Left forelimb (tissue), 1 donor: ENCODE results near the gene PPFIBP2.
A peak's percentile ranks its signal among the peaks of the same experiment; 100 is the strongest.
"Not testable (repeated sequence)": the region's sequence is repeated elsewhere in the genome, so short reads cannot be mapped to it uniquely, and the experiment has no call there.

Experiments
- DNase-seq: peaks from one replicate; pipeline ENCODE4 v3.0.0-alpha.2; 2018; ENCODE audit warnings: low spot score

The PPFIBP2 gene

GRCh38 chr11:7499081-7499480 lies 14.7 kb upstream of the PPFIBP2 start:
- DNase-seq, result no peak

GRCh38 chr11:7500251-7500650 lies 13.5 kb upstream of the PPFIBP2 start:
- no peak for DNase-seq

GRCh38 chr11:7501251-7501650 lies 12.5 kb upstream of the PPFIBP2 start:
- DNase-seq, result no peak

GRCh38 chr11:7501894-7502293 lies 11.9 kb upstream of the PPFIBP2 start:
- DNase-seq, result no peak

- DNase-seq, result no peak
These were observed 7.6 kb upstream of the PPFIBP2 start for GRCh38 chr11:7506243-7506642.

GRCh38 chr11:7508087-7508486 lies 5.7 kb upstream of the PPFIBP2 start:
- no peak for DNase-seq

- no peak for DNase-seq
These were observed 3.8 kb upstream of the PPFIBP2 start for GRCh38 chr11:7509966-7510365.

GRCh38 chr11:7511401-7511800 lies 2.4 kb upstream of the PPFIBP2 start:
- DNase-seq, result peak; percentile 73

GRCh38 chr11:7512525-7513233 lies 1.1 kb upstream of the PPFIBP2 start:
- DNase-seq, result peak; percentile 73

GRCh38 chr11:7514099-7514591 lies 346 bp downstream of the PPFIBP2 start:
- peak; percentile 71 for DNase-seq

GRCh38 chr11:7515447-7515886 lies 1.7 kb downstream of the PPFIBP2 start:
- DNase-seq, result no peak

- DNase-seq, result no peak
These were observed 2.7 kb downstream of the PPFIBP2 start for GRCh38 chr11:7516475-7516874.

GRCh38 chr11:7517743-7518142 lies 3.9 kb downstream of the PPFIBP2 start:
- not testable (repeated sequence) for DNase-seq

GRCh38 chr11:7518811-7519562 lies 5.2 kb downstream of the PPFIBP2 start:
- DNase-seq, result no peak

GRCh38 chr11:7520011-7520942 lies 6.5 kb downstream of the PPFIBP2 start:
- no peak for DNase-seq

- DNase-seq, result no peak
These were observed 7.2 kb downstream of the PPFIBP2 start for GRCh38 chr11:7520981-7521487.

GRCh38 chr11:7522121-7522520 lies 8.3 kb downstream of the PPFIBP2 start:
- no peak for DNase-seq

GRCh38 chr11:7522546-7522945 lies 8.7 kb downstream of the PPFIBP2 start:
- DNase-seq, result no peak

- DNase-seq, result no peak
These were observed 9.8 kb downstream of the PPFIBP2 start for GRCh38 chr11:7523416-7524210.

- no peak for DNase-seq
These were observed 10.8 kb downstream of the PPFIBP2 start for GRCh38 chr11:7524462-7525235.
